ENCODE data around the gene ZNF107.

The ZNF107 gene

DNA sequence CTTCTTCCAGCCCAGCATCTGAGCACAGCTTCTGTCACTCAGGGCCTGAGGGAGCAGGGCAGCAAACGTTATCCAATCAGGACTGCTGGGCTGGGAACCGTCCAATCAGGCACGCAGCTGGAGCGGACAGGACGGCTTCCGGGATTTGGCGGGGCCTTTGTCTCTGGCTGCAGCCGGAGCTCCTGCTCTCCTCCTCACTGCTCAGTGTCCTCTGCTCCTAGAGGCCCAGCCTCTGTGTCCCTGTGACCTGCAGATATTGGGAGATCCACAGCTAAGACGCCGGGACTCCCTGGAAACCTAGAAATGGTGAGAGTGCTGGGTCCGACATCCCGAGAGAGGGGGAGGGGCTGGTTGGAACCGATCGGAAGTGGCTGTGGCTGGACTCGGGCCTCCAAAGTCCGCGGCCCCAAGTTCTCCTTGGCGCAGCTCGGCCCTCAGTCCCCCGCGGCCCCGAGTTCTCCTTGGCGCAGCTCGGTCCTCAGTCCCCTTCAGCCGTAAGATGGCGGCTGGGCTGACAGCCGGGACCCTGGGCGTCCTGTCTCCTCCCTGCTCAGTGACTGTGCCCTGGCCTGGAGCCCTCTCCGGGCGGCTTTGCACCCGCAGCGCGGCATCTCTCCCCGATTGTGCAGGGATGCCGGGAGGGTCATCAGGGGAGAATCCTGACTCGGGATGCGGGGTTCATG lies at the start of gene ZNF107:
TSS of gene ZNF107 (plus strand) at position 154 of the 683 bp plus-strand sequence. CDS start at position 304, 150 bp downstream.
- peak within 1 kb of the TSS; percentile 92 for H2AFZ ChIP-seq (ENCODE audit: low read length)
- peak within 1 kb of the TSS; percentile 96 for H3K4me3 ChIP-seq (ENCODE audit: low read length, poor library complexity, severe bottlenecking)
- H3K9me2 ChIP-seq (replicated peaks; ENCODE audit: low read depth, low read length) = no peaks in the 10 kb centered on the region
- H3K36me3 ChIP-seq (ENCODE audit: insufficient read depth, low read length) = no peaks in the 10 kb centered on the region
- peak within 1 kb of the TSS; percentile 95 for H3K9ac ChIP-seq (ENCODE audit: low read depth, low read length, poor library complexity, severe bottlenecking)
- no peaks in the 10 kb centered on the region for H3F3A ChIP-seq (ENCODE audit: low read depth)
- H3K79me2 ChIP-seq (ENCODE audit: insufficient read depth, low read length) = peaks cover 52% of the 10 kb centered on the region
- TF ChIP-seq, protein P1, sequence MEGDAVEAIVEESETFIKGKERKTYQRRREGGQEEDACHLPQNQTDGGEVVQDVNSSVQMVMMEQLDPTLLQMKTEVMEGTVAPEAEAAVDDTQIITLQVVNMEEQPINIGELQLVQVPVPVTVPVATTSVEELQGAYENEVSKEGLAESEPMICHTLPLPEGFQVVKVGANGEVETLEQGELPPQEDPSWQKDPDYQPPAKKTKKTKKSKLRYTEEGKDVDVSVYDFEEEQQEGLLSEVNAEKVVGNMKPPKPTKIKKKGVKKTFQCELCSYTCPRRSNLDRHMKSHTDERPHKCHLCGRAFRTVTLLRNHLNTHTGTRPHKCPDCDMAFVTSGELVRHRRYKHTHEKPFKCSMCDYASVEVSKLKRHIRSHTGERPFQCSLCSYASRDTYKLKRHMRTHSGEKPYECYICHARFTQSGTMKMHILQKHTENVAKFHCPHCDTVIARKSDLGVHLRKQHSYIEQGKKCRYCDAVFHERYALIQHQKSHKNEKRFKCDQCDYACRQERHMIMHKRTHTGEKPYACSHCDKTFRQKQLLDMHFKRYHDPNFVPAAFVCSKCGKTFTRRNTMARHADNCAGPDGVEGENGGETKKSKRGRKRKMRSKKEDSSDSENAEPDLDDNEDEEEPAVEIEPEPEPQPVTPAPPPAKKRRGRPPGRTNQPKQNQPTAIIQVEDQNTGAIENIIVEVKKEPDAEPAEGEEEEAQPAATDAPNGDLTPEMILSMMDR (conservative IDR thresholded peaks at IDR 0.05; ENCODE audit: low read length) = no peak
- no peak for TF ChIP-seq EZH2phosphoT487 (IDR thresholded peaks at IDR 0.05; ENCODE audit: borderline replicate concordance)
- peak within 1 kb of the TSS; percentile 98 for H3K4me2 ChIP-seq (ENCODE audit: low read depth, low read length, poor library complexity, severe bottlenecking)
- peaks cover 48% of the 10 kb centered on the region for H4K20me1 ChIP-seq (ENCODE audit: insufficient read depth, low read length, poor library complexity, severe bottlenecking)
- peaks cover 38% of the 10 kb centered on the region for H3K4me1 ChIP-seq (ENCODE audit: insufficient read depth, low read length, poor library complexity, severe bottlenecking)
- H3K27me3 ChIP-seq (ENCODE audit: insufficient read depth, low read length, poor library complexity, severe bottlenecking) = no peaks in the 10 kb centered on the region
- H3K9me3 ChIP-seq (ENCODE audit: insufficient read depth, low read depth, low read length) = no peaks in the 10 kb centered on the region

DNA sequence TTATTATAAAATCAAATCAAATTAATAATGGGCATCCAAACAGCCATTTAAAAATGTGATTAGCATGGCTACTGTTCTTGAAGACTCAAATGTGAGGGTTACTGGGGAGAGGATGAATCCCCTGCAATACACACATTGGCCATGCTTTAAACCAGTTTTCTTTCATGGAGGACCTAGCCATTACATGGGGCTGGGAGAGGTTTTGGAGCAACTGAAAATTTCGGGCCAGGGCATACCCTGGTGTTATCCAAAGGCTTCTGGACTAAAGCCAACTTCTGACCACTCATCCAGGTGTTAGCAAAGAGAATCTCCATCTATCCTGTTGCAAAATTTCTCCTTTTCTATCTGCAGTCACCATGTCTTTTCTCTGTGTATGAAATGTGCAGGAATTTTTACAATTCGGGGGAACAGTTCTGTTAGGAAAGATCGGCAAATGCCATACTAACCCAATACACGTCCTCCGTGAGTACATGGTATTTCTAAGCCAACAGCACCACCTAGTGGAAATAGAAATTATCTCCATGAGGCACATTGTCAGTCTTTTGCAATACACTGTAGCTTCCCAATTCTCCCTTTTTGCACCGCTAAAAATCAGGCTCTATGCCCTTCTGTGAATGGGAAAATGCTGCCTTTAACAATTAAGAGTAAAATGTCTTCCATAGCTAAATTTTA lies 47.0 kb upstream of the ZNF107 start:
- Histone ChIP-seq H3K9me2 (replicated peaks; ENCODE audit: low read depth, low read length) (no peaks in the 10 kb centered on the region), H3K4me1 (ENCODE audit: insufficient read depth, low read length, poor library complexity, severe bottlenecking) (no peaks in the 10 kb centered on the region), H3K9me3 (ENCODE audit: insufficient read depth, low read depth, low read length) (no peaks in the 10 kb centered on the region)

DNA sequence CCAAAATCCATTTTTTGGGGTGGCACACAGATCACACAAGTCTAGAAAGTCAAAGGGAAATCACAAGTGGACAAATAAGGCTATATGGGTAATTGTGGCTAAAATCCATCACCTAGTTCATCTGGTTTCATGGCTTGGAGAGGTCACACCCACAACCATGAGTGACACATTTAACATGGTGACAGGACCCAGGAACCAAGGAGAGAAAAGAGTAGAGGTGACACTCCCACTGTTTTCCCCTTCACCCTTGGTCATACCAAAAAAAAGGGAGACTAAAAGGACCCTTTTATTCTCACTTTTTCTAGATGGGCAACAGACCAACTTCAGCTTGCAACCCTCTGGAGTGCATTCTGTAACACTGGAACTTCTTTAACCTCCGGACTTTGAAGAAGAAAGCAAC lies 46.2 kb upstream of the ZNF107 start:
- H4K20me1 ChIP-seq (ENCODE audit: insufficient read depth, low read length, poor library complexity, severe bottlenecking) = no peaks in the 10 kb centered on the region
- no peak overlapping the region for H3K9ac ChIP-seq (ENCODE audit: low read depth, low read length, poor library complexity, severe bottlenecking)
- no peak overlapping the region for H2AFZ ChIP-seq (ENCODE audit: low read length)
- no peak overlapping the region for H3K4me3 ChIP-seq (ENCODE audit: low read length, poor library complexity, severe bottlenecking)
- H3K27me3 ChIP-seq (ENCODE audit: insufficient read depth, low read length, poor library complexity, severe bottlenecking) = no peaks in the 10 kb centered on the region
- no peak overlapping the region for H3K4me2 ChIP-seq (ENCODE audit: low read depth, low read length, poor library complexity, severe bottlenecking)
- H3K9me2 ChIP-seq (replicated peaks; ENCODE audit: low read depth, low read length) = no peaks in the 10 kb centered on the region
- H3K36me3 ChIP-seq (ENCODE audit: insufficient read depth, low read length) = no peaks in the 10 kb centered on the region
- no peaks in the 10 kb centered on the region for H3F3A ChIP-seq (ENCODE audit: low read depth)
- H3K9me3 ChIP-seq (ENCODE audit: insufficient read depth, low read depth, low read length) = no peaks in the 10 kb centered on the region
- no peak for TF ChIP-seq EZH2phosphoT487 (IDR thresholded peaks at IDR 0.05; ENCODE audit: borderline replicate concordance)
- TF ChIP-seq, protein P1 (conservative IDR thresholded peaks at IDR 0.05; ENCODE audit: low read length) = no peak
- no peaks in the 10 kb centered on the region for H3K79me2 ChIP-seq (ENCODE audit: insufficient read depth, low read length)
- H3K4me1 ChIP-seq (ENCODE audit: insufficient read depth, low read length, poor library complexity, severe bottlenecking) = no peaks in the 10 kb centered on the region

More for the DNA sequence above, 47.0 kb upstream of the ZNF107 start:
- no peaks in the 10 kb centered on the region for H3K27me3 ChIP-seq (ENCODE audit: insufficient read depth, low read length, poor library complexity, severe bottlenecking)
- no peak for TF ChIP-seq EZH2phosphoT487 (IDR thresholded peaks at IDR 0.05; ENCODE audit: borderline replicate concordance)
- TF ChIP-seq, protein P1 (conservative IDR thresholded peaks at IDR 0.05; ENCODE audit: low read length) = peak; percentile 77
- no peak overlapping the region for H3K4me3 ChIP-seq (ENCODE audit: low read length, poor library complexity, severe bottlenecking)
- no peaks in the 10 kb centered on the region for H3F3A ChIP-seq (ENCODE audit: low read depth)
- H3K79me2 ChIP-seq (ENCODE audit: insufficient read depth, low read length) = no peaks in the 10 kb centered on the region
- no peak overlapping the region for H3K9ac ChIP-seq (ENCODE audit: low read depth, low read length, poor library complexity, severe bottlenecking)
- no peaks in the 10 kb centered on the region for H4K20me1 ChIP-seq (ENCODE audit: insufficient read depth, low read length, poor library complexity, severe bottlenecking)
- no peaks in the 10 kb centered on the region for H3K36me3 ChIP-seq (ENCODE audit: insufficient read depth, low read length)
- peak overlapping the region; percentile 48; the same call in 1 of the 2 replicates for H2AFZ ChIP-seq (ENCODE audit: low read length)
- peak overlapping the region; percentile 30 for H3K4me2 ChIP-seq (ENCODE audit: low read depth, low read length, poor library complexity, severe bottlenecking)

Data from Loucy (cell line).